CD4-positive, alpha-beta T cell treated with Interleukin-2 at 100 ng/mL for 4 hours (primary cell): ENCODE measurements around the gene NINL.

Experiments
- DNase-seq: peaks from one replicate; pipeline ENCODE4 v3.0.0-alpha.2; 2020; ENCODE audit warnings: low spot score

Gene NINL

DNA sequence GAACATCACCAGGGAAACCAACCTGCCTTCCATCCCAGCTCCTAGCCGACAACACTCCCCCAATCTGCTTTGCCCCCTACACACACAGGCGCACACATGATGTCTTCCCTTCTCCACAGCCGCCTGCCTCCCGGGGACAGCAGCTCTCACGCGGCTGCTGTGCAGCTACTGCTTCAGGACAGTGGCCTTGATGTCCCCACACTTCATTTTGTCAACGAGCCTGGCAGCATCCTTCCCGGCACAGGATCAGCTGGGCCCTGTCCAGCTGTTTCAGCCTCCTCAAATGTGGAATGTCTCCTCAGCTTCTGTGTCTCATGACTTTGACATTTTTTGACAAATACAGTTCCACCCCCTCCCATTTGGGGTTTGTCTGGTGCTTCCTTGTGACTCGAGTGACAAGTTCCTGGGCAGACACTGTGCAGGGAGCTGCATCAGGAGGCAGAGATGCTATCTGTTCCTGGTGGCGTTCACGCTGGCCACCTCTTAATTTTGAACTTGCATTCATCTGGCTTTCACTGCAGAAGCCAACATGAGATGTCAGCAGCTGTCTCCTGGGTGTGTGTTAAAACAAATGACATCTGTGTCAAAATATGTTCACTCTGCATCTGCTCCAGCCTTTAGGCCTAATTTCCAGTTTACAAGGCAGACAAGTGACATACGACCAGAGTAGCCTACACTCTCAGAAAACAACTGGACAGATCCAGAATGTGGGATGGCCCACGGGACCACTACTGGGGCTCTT, 120.7 kb downstream of the NINL start:
- DNase-seq = no peak

DNA sequence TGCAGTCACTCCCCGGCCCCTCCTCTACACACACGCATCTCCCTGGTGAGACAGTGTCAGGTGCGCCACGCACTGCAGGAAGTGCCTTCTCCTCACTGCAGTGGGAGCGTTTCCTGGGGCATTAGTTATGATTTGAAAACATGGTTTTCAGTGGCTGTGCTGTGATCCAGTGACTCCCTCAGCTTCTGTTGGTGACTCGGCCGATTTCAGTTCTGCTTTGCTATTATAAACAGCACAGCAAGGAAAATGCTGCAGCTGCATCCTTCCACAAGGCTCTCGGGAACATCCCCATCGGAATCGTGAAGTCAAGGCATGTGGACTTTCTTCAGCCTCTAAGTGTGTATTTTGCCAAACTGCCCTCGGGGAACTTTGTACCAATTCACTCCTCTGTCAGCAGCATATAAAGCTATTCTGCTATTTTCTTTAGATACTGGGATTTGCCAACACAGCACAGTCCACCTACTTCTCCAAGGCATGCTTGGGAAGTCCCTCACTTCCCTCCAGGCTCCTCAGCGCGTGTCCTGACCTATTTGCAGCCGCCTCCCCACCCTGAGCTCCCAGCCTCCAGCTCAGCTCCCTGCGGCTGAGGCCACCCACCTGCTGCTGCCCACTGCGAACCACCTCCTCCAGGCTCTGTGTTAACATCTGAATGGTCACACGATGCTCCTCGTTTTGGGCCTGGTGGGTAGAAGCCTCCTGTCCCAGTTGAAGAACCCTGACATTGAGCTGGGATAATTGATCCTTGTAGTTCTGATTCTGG, 123.4 kb downstream of the NINL start:
- no peak for DNase-seq

DNA sequence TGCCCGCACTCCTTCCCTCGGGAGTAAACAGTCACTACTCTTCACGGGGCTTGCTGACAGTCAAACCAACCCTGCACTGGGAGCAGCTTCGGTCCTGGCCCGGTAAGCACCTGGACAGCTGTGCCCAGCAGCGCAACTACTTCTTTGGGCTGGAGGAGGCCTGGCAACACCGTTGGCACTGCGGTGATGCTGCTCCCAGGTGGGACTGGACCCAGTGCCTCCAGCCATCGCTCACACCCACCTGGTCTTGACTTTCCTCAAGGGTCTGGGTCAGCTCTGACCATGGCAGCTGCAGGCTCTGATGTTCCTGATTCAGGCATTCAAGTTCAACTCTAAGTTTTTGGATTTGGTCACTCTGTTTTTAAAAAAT, 124.1 kb downstream of the NINL start:
- DNase-seq = no peak

DNA sequence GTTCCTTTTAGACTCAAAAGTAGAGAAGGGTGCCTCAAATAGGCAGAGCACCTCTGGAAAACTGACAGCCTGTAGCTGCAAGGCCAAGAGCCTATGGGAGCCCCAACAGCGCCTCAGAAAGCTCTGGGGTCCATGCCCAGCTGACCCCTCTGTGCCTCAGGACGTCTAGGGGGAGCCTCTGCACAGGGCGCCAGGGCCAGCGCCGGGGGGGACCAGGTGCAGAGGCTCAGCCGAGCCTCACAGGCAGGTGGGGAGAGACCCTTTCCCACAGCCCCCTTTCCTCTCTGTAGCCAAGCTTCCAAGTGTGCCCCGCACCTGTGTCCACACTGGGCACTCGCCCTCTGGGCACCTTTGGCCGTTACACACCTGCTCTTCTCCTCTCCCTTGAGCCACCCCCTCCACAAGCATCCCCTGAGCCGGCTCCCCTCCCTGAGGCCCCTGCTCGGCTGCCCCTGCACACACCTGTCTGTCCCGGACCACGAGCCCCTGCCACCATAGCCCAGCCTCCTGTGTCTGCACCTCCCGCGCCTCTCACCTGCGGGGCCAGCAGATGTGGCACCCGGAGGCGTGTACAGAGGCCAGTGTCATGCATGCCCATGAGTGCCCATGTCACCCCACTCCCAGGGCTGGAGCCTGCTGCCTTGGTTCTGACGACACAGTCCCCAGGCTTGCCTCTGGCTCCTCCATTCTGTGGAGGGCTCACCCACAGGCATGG, 124.6 kb downstream of the NINL start:
- DNase-seq = no peak

DNA sequence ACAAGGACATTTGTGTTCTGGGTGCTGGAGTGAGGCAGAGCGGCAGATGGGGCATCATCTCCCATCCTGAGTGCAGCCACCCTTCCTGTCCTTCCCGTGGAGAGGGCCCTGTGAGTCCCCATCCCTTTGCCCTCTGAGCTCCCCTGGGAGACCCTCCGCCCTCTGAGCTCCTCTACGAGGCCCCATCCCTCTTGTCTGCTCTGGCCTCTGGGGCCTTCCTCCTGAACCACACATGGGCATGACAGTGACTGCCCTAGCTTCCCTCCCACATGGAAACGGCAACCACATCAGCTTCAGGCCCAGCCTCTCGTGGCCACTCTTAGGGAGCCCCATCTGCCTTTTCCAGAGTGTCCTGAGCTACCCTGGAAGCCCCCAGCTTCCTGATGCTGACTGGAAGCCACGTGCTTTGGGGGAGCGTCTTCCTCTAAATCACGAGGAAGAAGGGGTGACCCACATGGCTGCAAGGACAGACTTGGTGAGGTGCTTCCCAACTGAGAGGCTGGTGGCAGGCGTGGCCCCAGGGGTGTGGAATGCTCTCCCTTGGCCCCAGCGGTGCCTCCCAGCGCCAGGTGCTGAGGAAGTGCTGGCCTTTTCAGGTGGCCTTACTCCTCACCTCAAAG, 125.3 kb downstream of the NINL start:
- DNase-seq = no peak

DNA sequence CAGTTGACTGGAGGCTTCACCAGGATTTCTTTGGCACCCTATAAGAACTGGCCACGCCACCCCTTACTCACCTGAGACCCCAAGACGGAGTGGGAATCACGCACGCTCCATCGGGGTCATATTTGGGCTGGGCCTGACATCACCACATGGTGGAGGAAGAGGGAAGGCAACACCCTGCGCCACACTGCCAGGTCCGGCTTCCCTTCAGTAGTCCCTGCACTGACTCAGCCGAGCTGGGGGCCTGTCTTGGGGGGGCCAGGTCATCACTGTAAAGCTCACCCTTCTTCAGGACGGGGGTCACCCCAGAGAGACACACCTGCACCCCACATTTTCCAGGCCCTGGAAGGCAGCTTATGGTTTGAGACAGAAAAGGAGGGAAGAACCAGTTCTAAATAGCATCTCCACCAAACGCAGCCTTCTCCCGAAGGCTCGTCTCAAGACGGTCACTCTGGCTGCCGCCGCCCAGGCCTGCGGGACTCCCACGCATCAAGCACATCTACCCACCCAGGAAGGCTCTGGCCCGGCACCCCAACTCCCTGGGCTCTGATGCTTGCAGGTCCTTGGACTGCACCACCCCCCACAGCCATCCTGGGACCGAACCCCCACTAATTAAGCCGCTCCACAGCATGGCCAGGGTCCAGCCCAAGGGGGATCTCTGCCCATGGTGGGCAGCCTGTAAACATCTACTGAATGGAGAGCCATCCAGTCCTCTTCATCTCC, 126.1 kb downstream of the NINL start:
- DNase-seq = no peak

DNA sequence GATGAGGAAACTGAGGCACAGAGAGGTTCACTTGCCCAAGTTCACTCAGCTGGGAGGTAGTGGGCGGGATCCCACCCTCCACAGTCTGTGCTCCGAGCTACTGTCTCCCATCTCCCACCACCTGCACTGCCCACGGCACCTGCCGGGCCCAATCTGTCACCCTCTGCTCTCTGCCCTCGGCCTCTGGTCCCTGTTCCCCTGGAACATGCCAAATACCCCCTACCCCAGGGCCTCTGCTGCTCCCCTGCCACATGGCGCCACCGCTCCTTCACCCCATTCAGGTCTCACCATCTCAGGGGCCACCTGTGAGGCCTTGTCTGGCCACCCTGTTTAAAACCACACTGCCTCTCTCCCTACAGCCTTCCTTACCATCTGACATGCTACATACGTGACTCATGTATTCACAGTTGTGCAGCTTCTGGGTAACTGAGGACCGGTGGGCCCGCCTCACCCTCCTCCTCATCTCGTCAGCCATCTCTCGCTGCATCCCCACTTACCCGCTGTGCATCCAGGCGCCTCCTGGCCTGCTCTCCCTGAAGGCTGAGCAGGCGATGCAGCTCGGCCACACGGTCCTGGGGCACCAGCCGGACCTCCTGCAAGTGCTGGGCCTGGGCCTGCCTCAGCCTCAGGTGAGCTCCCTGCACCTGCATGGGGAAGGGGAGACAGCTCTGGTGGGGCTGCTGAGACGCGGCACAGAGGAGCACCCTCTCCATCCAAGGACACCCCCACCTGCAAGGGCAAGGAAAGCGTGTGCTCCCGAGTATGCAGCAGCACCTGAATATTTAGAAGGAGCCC, 127.2 kb downstream of the NINL start:
- DNase-seq = no peak

DNA sequence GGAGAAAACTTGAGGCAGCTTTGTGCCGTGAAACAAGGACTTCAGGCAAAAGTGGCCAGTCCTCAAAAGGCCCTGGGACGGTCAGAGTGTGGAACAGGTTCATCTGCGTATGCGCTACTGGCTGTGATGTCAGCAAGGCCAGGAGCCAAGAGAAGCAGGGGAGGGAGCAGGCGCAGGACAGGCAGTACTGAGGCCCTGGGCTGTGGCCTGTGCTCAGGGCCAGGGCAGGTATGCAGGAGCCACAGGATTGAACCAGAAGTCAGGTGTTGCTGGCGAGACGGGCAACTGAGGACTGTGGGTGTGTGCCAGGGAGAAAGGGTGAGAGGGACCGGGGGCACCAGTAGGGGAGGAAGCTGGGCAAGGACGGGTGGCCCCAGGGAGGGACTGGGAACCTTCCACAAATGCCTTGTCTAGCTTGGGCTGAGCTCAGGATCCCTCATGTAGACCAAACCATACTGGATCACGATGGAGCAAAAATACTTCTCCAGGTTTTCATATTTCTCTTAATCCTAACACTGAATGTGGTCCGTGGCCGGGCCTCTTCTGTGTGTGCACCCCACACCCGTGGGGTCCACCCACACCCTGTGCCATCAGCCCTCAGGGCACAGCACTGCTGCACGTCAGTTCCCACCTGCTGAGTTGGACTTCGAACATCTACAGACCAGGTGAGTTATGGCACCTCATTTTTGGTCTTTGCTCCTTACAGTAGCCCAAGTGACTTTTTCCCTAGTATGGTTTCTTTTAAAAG, 131.0 kb downstream of the NINL start:
- no peak for DNase-seq

DNA sequence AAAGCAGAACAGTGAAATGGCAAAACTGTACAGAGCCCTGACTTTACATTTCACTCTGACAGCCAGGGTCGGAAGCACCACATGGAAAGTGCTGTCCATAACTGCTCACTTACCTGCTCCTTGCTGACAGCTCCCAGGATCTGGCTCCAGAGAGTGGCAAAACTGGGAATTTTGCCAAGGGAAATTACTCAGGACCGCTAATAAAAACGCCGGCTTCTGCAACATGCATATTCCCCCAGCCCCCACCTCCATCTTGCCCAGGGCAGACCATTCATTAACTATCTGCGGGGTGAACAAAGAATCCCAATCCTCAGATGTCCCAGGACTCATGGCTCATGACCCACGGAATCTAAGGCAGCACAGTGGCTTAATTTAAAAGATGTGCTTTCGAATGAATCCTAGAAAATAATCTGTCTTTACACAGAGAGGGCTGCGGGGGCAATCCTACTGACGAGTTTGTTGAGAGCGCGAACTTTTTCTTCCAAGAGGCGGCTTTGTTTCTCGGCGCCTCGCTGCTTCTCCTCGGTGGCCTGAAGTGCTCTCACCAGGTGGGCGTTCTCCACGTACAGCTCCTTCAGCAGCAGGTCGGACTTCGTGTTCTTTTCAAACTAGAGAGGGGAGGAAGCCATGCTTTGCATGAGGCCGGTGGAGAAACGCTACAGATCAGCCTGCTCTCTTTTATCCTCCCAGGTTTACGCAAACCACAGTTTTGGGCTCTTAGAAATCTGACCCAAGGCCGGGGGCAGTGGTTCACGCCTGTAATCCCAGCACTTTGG, 132.1 kb downstream of the NINL start:
- no peak for DNase-seq

DNA sequence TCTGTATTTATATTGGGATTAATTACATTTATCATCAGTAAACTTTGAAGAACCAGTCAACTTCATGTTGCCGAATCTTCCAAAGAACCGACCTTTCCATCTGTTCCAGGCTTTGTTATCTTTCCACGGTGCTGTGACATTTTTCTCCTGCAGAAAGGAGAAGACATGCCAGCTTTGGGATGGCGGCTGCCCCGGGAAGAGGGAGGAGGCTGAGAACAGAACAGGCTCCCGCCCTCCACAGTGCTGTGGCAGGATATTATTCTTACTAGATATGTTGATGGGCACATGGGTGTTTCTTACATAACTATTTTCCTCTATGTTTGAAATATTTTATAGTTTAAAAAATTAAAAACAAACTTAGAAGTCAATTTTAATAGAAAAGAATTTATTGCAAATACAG, 133.0 kb downstream of the NINL start:
- DNase-seq = no peak

DNA sequence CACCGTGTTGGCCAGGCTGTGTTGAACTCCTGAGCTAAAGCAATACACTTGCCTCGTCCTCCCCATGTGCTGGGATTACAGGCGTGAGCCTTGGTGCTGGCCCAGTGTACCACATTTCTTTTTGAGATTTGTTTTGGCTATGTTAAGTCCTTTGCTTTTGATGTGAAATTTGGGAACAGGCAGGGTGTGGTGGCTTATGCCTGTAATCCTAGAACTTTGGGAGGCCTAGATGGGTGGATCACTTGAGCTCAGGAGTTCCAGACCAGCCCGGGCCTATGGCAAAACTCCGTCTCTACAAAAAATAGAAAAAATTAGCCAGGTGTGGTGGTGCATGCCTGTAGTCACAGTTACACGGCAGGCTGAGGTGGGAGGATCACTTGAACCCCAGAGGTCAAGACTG, 137.7 kb downstream of the NINL start:
- no peak for DNase-seq

DNA sequence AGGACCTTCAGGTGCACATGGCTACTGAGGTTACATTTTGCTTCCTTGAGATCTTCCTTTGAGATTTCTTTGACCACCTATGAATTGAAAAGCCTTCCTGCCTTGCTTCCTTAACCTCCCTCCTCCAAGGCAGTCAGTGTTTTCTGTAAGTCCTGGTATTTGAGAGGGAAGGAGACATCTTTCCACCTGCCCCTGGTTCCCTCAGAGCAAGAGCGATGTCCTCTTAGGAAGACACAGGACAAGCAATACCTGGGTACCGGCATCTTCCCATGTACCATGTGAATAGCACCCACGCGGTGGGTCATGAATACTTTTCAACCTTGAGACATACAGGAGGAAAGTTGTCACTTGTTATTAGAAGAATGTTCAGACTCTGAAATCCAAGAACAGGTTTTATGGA, 140.8 kb downstream of the NINL start:
- no peak for DNase-seq

DNA sequence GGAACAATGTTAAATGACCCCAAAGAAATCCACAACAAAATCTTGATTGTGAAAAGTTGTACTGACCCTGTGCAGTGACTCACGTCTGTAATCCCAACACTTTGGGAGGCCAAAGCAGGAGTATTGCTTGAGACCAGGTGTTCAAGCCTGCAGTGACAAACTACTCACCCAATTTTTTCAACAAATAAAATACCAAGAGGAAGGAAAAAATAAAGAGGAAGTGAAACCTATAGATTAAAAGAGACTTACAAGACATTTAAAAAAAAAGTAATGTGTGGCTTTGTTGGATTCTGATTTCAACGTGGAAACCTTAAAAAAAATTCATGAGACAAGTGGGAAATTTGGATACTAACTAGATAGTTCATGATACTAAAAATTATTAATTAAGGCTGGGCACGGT, 146.0 kb downstream of the NINL start:
- DNase-seq = no peak

DNA sequence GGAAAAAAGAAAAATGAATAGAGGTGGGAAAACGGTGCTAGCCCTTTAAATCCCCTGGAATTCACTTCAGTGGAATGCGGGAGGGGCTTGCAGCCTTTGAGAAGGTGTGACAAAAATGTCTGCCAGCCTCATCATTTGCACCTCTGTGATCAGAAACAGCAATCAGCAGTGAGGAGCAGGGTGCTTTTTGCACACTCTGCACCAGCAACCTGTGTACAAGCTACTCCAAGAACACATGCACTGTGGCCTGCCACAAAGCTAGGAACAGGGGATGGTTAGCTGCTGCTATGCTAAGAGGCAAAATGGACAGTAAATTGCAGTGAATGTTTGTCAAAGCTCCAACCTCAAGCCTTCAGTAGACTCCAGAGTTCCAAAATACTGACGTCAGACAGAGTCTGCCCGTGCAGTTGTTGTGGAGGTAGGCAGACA, 148.2 kb downstream of the NINL start:
- no peak for DNase-seq

DNA sequence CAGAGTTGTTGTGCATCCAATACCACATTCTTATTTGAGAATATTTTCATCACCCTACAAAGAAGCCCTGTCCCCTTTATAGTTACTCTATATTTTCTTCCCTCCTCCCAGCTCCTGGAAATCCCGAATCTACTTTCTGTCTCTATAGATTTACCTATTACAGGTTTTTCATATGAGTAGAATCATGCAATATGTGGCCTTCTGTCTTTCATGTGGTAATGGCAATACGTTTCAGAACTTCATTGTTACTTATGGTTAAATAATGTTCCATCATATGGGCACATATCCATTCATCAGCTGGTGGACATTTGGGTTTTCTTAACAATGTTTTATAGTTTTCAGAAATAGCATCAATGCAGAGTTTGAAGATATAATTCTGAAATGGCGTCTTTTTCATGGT, 160.8 kb downstream of the NINL start:
- DNase-seq = no peak

DNA sequence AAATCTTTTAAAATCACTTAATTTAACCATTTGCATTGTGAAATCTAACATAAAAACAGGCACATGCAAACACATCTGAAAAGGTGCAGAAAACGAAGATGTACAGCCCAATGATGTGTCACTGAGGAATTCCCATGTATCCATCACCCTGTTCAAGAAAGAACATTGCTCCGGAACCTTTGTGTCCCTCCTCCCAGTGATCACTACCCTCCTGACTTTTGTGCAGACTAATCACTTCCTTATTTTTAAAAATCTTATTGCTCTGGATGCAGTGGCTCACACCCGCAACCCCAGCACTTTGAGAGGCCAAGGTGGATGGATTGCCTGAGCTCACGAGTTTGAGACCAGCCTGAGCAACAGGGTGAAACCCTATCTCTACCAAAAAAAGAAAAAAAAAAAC, 163.3 kb downstream of the NINL start:
- no peak for DNase-seq

DNA sequence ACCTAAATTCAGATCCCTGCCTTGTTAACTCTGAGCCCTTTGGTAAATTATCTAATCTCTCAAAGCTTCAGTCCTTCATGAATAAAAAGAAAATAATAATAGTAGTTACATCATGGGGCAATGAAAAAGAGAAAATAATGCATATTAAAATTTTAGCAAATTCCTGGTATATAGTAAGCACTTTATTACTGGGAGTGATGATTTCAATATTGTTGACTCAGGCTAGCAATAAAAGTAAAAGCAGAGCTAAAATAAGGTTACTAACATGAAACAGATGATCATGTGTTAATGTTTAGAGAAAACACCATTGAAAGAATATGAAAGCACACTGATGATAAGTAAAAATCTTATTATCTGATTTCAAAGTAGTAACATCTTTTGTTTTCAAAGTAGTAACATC, 164.2 kb downstream of the NINL start:
- no peak for DNase-seq

DNA sequence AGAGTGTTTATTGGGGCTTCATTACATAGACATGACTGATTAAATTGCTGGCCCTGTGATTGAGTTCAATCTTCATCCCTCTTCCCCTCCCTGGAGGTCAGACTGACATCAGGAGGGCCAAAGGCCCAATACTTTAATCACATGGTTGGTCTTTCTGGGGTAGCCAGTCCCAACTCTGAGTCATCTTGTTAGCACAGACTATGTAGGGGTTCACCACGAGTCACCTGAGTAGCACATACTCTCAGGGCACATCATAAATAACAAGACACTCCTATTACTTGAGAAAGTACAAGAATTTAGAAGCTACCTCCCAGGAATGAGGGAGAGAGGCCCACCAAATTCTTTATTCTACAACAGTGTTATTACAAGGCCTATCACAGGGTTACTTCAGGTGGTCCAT, 166.6 kb downstream of the NINL start:
- DNase-seq = no peak

DNA sequence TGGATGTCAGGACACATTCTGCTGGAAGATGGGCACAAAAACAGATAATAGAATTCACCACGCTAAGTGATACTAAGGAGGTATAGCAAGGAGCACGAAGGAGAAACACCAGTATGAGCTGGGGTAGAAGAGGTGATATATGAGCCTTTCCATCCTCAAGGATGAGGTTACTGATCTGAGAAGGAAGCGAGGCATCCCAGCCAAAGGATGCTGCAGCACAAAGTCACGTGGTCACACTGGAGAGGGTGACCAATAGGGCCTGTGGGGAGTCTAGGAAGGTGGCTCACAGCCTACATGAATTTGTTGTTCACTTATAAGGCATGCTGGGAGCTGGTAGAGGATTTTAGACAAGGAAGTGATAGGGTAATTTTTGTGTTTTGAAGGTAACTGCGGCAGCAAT, 176.4 kb downstream of the NINL start:
- no peak for DNase-seq

DNA sequence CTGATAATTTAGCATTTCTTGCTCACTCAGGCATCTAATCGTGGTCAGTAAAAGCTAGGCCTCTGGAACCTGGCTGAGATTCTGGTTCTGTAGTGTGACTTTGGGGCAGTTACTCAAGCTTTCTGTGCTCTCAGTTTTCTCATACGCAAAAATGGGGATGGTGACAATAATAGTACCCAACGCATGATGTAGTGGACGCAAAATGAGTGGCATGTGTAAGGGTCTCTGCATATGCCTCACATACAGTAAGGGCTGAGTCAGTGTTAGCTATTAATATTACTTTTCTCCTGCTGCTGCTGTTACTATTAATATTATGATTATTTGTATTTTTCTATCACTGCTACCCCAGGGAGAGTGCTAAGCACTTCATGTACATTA, 177.2 kb downstream of the NINL start:
- no peak for DNase-seq
